GM12874 (cell line): Measurements from ENCODE around the gene MTFR2.

ENCODE experiments used
- TF ChIP-seq, protein P1 (sequence below): IDR thresholded peaks from 2 replicates; pipeline ENCODE4 v1.5.1; 2011; ENCODE audit warnings: low read depth, mild to moderate bottlenecking, control low read depth, low read length, moderate library complexity; ENCODE audit not compliant: insufficient read depth

MTFR2 gene

DNA sequence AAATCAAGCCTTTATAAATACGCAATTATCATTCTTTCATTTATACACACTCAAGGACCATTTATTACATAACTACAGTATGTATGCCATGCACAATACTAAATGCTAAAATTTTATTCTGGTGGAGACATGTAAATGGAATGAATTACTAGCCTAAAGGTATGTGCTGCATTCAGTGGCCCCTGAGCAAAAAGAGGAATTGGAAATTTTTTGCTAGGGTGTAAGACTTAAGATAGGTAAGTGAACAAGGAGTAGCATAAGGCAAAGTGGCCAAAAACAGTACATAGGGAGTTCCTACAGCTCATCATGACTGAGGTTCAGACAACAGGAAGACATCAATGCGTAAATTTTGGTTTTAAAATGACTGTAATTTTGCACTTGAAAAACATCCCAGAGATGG lies 2.3 kb upstream of the MTFR2 start:
- TF ChIP-seq, protein P1, sequence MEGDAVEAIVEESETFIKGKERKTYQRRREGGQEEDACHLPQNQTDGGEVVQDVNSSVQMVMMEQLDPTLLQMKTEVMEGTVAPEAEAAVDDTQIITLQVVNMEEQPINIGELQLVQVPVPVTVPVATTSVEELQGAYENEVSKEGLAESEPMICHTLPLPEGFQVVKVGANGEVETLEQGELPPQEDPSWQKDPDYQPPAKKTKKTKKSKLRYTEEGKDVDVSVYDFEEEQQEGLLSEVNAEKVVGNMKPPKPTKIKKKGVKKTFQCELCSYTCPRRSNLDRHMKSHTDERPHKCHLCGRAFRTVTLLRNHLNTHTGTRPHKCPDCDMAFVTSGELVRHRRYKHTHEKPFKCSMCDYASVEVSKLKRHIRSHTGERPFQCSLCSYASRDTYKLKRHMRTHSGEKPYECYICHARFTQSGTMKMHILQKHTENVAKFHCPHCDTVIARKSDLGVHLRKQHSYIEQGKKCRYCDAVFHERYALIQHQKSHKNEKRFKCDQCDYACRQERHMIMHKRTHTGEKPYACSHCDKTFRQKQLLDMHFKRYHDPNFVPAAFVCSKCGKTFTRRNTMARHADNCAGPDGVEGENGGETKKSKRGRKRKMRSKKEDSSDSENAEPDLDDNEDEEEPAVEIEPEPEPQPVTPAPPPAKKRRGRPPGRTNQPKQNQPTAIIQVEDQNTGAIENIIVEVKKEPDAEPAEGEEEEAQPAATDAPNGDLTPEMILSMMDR: no peak

DNA sequence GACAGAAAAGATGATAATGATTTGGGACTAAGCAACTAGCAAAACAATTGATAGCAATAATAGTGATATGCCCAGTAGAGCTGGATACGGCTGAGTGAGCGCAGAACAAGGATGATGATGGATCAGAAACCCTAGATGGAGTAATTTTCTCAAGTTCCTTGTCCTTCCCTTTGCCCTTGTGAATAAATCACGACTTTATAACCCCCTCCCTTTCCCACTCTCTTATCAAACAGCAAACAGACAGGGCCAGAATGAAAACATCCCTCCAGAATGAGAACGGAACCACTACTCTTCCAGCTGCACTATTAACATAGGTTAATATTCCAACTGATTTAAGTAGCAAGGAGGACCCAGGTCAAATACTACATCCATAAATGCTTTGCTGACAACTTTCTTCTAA lies 1.3 kb upstream of the MTFR2 start:
- TF ChIP-seq, protein P1: no peak

DNA sequence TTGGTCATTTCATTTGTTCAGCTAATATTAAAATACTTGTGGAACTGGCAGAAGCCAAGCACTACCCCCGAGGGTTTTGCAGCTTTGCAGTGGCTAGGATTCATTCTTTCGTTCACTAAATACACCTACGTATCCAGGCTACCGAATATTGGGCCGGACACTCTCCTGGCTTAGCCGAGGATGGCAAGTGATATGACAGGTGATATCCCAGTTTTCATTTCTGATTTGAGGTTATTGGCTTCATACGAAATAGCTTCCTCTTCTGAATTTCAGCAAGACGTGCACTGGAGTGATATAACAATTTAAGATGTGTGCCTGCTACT lies 536 bp upstream of the MTFR2 start:
- TF ChIP-seq, protein P1: no peak

DNA sequence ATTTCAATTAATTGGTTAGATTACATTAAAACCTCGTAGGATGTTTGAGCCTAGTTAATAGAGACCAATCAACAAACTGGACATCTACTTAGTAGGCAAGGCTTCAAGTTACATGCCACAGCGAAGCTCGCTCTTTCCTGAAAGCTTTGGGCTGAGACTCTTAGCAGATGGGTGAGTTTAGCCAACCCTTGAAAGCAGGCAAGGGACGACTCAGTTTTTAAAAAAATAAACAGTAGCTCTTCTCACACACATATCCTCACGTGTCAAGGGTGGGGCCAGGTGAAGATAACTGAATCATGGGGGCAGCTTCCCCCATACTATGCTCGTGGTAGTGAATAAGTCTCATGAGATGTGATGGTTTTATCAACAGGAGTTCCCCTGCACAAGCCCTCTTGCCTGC lies 775 bp downstream of the MTFR2 start:
- TF ChIP-seq, protein P1: no peak

DNA sequence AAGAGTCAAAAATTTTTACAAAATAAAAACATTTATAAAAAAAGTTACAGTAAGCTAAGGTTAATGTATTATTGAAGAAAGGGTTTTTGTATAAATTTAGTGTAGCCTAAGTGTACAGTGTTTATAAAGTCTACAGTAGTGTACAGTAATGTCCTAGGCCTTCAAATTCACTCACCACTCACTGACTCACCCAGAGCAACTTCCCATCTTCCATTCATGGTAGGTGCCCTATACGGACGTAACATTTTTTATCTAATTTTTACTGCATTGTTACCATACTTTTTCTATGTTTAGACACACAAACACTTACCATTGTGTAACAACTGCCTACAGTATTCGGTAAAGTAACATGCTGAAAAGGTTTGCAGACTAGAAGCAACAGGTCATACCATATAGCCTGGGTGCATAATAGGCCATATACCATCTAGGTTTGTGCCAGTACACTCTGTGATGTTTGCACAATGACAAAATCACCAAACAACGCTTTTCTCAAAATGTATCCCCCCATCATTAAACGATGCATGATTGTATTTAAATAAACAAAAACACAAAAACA lies 6.0 kb downstream of the MTFR2 start:
- TF ChIP-seq, protein P1: no peak

DNA sequence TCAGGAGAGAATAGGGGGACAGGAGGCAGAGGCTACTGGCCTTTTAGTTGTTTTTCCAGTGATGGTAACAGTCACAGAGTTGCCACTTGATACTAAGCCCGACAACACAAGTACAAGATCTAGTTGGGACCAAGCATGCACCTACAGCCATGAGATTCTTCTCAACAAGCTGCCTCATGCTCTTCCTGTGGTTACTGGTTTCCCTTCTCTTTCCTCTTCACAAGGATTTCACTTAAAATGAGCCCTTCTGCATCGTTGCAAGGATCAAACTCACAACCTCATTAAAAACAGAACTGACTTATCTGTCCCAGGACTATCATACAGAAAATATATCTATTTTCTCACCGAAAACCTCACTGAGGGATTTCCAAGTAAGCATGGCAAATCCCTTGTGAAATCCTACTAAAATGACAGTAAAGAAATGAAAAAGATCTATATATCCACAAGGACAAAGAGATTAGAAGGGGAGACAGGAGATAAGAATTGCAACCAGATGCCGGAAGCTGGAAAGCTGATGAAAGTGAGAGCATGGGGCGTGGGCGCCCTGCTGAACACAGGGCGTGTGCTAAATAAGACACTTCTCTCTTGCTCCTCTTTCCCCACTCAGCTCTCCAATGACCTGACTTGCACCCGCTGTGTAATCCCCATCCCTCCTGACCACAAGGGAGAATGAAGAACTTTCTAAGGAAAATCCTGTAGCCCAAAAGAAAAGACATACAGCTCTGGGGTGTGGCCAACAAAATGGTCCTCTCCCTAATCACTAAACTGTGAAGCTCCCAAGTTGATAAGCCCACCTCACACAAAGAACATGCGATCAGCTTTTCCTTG lies 13.4 kb downstream of the MTFR2 start:
- TF ChIP-seq, protein P1: no peak

DNA sequence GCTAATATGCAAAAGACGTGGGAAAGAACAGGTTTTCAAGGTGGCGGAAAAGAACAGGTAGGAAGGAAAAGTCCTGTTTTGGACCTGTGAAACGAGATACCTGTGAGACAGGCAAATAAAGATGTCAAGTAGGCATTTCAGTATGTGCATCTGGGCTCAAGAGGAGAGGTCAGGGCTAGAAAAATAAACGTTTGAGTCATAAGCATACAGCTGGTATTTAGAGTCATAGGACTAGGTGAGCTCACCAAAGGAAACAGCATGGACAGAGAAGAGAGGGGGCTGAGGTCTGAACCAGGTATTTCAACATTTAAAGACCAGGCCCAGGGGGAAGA lies 14.9 kb downstream of the MTFR2 start:
- TF ChIP-seq, protein P1: no peak

DNA sequence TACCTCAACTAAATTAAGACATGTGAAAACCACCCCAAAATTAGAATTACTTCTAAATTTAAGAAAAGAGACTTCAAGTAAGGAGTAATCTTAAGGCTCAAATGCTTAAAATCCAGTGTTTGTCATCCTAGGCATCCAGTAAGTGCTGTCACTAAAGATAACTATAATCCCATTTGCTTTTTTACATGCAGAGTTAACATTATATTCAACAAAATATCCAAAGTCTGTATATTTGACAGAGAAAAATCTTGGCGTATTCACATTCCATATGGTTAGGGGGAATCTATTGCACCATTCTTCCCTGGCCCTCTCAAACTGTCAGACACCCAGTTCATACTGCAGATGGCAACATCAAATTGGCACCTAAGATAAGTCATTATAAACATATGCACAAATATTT lies 17.4 kb downstream of the MTFR2 start:
- TF ChIP-seq, protein P1: no peak
